ENCODE measurements around the gene TANGO6. TPM values are rescaled to one million over a fixed set of nuclear protein-coding genes. Genes with fewer than 3 reads are reported as not detected.
A peak's percentile ranks its signal among the peaks of the same experiment; 100 is the strongest.

Gene TANGO6
- total RNA-seq, 1 experiment from 2014 or later = 19.9 TPM

DNA sequence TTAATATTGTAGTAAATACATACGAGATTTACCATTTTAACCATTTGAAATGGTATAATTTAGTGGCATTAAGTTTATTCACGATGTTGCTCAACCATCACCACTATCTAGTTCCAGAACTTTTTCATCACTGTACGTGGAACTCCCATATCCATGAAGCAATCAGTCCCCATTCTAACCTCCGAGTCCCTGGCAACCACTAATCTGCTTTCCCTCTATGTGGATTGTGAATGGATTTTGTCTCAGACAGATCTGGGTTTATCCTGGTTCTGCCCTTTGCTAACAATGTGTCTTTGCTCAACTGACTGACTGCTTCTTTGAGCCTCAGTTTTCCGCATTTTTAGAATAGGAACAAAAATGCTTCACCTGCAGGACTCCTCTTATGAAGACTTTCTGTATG lies 51.4 kb downstream of the TANGO6 start:
- in situ Hi-C loops (cut with HindIII; ENCODE audit: low pct_unique_long_range_greater_than_20kb, low sequenced_read_pairs) = no loop called here
- no peak for DNase-seq (ENCODE audit: low read depth, low spot score)

DNA sequence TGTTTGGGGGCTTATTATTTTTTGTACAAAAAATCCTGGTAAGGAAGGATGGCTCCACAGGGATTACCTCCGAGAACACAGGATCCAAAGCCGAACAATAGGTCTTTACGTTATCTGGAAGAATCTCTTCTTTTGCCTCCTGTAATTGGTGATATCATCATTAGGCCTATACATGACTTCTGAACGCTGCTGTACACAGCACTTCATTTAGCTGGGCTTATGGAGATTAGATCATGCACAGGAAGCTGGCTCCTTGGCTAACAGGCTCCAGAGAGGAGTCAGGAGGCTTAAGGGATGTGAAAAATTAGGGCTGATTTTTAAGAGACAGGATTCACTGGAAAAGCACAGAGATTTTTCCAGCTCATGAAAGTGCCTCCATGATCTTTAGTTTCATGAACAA lies 54.7 kb downstream of the TANGO6 start:
- in situ Hi-C loops (cut with HindIII; ENCODE audit: low pct_unique_long_range_greater_than_20kb, low sequenced_read_pairs) = no loop called here
- DNase-seq (ENCODE audit: low read depth, low spot score) = no peak

DNA sequence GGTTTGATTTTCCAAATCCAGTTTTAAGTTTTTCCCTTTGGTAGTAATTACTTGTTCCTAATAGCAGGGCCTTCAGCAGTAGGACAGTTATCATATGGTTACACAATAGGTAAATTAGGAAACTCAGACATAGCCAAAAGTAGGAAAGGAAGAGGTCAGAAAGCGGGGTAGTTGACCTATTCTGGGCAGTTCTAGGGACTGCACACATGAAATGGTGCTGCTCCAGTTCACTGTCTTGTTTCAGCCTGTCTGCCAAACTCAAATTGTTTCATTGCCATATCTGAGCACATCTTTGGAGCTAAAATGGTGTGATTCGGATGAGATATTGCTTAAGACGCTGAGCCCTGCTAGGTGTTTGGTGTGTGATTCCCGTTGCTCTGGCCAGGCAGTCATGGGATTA lies 56.7 kb downstream of the TANGO6 start:
- no peak for DNase-seq (ENCODE audit: low read depth, low spot score)
- in situ Hi-C loops (cut with HindIII; ENCODE audit: low pct_unique_long_range_greater_than_20kb, low sequenced_read_pairs) = no loop called here

DNA sequence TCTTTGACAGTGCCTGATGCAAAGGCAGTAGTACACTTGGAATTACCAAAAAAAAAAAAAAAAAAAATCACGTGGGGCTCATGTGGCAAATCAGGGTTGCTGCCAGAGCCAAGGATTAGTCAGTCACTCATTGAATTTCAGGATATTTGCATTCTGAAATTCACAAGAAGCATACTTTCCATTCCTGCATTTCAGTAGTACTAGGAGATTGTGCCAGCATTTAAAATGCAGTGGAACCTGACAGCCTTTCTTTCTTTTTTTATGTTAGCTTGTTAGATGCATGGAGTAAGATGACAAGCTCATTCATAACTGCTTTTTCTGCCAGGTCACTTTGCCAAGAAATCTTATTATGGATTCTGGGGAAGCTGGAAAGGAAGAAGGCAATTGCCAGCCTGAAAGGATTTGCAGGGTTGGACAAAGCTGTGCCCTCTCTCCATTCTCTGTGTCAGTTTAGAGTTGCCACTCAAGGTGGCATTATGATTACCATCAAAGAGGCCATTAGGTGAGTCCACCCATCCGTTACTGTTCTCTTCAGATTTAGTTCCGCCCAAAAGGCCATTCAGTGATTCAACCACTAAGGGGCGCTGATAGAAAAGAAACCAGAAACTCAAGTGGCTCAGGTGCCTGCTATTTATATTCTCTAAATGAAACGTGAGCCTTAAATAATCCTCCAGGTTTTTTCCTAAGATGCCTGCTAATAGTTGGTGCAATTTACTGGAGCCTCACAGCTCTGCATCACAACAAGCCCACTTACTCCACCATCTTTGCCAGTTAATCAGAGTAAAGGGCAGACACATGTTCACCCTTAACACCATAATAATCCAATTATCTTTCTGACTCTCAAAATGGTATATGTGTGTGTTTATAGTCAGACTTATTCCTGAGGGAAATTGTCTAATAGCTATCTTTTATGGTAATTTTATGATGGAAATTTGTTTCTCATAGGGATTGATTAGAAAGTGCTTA lies 59.0 kb downstream of the TANGO6 start:
- in situ Hi-C loops (cut with HindIII; ENCODE audit: low pct_unique_long_range_greater_than_20kb, low sequenced_read_pairs) = no loop called here
- DNase-seq (ENCODE audit: low read depth, low spot score) = peak; percentile 72

DNA sequence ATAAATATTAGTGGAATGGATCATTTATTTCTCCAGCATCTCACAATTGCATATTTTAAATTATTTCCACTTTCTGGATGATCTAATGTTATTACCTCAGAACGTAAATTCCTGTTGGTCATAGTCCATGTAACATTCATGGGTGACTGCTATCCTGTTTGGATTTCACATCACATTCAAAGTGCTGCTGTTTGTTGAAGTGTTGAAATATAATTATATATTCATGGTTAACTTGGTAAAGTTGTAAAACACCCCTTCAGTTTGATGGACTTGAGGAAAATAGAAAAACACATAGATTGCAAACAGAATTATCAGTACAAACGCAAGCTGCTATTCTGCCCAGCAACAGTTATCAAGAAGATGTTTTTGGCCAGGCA lies 59.6 kb downstream of the TANGO6 start:
- in situ Hi-C loops (cut with HindIII; ENCODE audit: low pct_unique_long_range_greater_than_20kb, low sequenced_read_pairs) = no loop called here
- no peak for DNase-seq (ENCODE audit: low read depth, low spot score)

DNA sequence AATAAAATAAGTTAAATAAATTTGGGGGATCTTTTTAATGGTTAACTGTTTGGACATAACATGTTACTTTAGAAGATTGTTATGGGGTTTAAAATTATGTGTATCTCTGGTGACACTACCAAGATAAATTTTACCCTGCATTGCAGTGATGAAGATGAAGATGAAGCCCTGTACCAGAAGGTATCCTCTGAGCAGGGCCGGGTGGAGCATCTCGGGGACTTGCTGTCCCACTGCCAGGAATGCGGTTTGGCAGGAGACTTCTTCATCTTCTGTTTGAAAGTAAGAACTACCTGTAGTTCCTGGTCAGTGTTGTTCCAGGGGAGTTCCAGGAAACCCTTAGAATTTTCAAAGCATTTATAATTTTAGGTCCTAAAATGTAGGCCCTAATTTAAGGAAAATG lies 64.0 kb downstream of the TANGO6 start:
- in situ Hi-C loops (cut with HindIII; ENCODE audit: low pct_unique_long_range_greater_than_20kb, low sequenced_read_pairs) = no loop called here
- DNase-seq (ENCODE audit: low read depth, low spot score) = no peak

DNA sequence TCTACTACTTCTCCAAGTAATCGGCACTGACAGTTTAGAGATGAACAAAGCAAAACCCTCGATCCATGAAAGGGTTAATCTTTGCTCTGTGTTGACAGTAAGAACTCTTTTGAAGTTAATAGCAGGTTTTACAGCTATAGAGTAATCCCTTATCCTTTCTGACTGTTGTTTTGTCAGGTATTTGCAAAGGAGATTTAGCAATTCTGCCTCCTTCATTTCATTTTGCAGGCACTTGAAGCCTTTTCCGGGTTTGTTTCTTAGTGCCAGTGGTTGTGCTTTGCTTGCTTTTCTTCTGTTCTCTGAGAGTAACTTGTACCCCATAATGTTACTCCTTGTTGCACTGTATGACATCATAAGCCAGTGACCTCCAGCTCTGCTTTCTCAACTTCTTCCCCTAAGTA lies 64.5 kb downstream of the TANGO6 start:
- in situ Hi-C loops (cut with HindIII; ENCODE audit: low pct_unique_long_range_greater_than_20kb, low sequenced_read_pairs) = no loop called here
- no peak for DNase-seq (ENCODE audit: low read depth, low spot score)

DNA sequence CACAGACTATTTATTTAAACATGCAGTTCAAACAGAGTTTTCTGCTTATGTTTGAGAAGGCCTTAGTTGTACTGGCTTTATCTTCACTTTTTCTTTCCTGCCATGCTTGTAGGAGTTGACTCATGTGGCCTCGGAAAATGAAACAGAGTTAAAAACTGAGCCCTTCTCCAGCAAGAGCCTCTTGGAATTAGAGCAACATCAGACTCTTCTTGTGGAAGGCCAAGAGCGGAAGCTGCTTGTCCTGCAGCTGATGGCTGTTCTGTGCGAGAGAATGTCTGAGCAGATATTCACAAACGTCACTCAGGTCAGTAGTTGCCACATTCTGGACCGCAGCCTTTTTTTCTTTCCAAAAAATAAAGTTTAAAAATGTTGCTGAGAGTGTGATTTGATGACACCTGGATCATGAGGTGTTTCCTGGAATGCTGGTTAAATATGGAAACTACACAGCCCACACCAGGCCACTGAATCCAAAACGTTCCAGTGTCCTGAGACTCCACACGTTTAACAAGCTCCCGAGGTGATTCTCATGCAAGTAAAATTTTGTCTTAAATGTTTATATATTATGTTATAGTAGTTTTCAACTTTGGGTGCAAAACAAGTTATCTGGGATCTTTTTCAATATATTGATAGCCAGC lies 65.9 kb downstream of the TANGO6 start:
- DNase-seq (ENCODE audit: low read depth, low spot score) = no peak
- in situ Hi-C loops (cut with HindIII; ENCODE audit: low pct_unique_long_range_greater_than_20kb, low sequenced_read_pairs) = no loop called here

DNA sequence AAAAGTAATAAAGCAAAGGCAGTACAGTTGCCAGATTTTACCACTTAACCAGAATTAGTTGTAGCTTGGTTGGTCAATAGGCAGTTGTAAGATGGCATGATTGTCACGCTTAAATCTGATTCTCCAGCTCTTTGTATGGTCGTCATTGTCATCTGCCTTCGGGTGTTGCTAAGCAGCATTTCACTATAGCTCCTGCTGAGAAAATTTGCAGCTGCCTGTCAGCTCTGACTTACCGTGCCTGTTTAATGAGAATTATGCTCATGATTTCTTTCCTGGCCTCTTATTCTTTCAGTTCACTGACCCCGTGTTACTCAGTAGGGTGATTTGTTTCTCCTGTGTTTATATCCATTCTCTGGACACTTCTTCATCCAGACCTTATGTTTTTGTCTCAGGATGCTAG lies 66.7 kb downstream of the TANGO6 start:
- peak; percentile 9 for DNase-seq (ENCODE audit: low read depth, low spot score)
- in situ Hi-C loops (cut with HindIII; ENCODE audit: low pct_unique_long_range_greater_than_20kb, low sequenced_read_pairs) = no loop called here

DNA sequence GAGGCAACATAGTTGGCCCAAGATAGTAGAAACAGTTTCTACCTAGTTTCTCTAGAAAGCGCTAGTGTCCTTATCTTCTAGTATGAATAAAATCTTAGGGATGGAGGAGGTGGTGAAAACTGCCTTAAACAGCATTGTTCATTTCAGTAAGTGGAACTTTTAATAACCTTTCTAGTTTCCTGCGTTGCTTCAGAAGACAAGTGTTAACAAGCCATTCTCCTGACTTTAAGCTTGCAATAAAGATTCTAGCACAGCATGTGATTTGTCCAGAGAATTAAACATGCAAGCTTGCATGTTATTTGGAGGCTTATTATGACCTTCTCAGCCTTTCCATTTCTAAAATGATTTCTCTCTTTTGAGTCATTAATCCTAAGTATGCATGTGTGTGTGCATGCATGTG lies 72.3 kb downstream of the TANGO6 start:
- DNase-seq (ENCODE audit: low read depth, low spot score) = no peak
- in situ Hi-C loops (cut with HindIII; ENCODE audit: low pct_unique_long_range_greater_than_20kb, low sequenced_read_pairs) = no loop called here

DNA sequence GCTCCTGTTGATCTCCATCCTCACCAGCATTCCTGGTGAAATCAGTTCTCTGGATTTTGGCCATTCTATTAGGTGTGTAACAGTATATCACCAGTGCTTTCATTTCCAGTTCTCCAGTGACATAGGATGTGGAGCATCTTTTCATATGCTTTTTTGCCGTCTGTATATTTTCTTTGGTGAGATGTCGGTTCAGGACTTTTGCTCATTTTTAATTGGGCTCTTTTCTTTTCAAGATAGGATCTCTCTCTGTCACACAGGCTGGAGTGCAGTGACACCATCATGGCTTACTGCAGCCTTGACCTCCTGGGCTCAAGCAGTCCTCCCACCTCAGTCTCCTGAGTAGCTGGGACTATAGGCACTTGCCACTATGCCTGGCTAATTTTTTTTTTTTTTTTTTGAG lies 74.2 kb downstream of the TANGO6 start:
- no peak for DNase-seq (ENCODE audit: low read depth, low spot score)
- in situ Hi-C loops (cut with HindIII; ENCODE audit: low pct_unique_long_range_greater_than_20kb, low sequenced_read_pairs) = no loop called here

DNA sequence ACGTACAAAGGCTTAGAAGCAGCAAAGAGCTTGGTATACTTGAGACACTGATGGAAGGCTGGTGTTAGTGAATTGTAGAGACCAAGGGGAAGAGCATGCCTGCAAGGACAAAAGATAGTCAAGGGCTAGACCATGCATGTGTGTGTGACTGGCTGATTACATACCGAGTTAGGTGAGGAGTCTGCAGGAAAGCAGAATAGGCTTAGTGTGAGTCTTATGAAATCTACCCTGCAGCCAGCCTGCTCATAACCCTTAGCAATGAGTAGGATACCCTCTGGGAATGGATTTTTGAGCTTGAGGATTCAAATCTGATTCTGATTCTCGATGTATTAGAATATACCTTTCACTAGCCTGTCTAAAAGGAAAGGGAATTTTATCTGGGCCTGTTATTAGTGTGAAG lies 77.0 kb downstream of the TANGO6 start:
- in situ Hi-C loops (cut with HindIII; ENCODE audit: low pct_unique_long_range_greater_than_20kb, low sequenced_read_pairs) = no loop called here
- no peak for DNase-seq (ENCODE audit: low read depth, low spot score)

DNA sequence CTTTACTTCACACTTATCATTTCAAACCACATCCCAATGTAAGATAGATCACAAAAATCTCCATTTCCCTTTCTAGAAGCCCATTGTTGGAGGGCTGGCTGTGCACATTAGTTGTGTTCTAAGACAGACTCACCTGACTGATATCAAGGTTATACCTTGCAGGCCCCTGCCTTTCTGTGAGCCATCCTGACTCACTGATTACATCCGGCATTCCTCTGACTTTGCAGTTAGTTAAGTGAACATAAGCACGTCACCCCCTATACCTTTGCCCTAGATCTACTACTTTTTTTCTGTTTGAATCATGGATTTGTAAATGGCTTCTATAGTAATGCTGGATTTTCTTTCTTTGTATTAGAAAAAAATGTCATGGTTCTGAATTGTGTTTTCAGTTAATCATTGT lies 78.3 kb downstream of the TANGO6 start:
- in situ Hi-C loops (cut with HindIII; ENCODE audit: low pct_unique_long_range_greater_than_20kb, low sequenced_read_pairs) = no loop called here

DNA sequence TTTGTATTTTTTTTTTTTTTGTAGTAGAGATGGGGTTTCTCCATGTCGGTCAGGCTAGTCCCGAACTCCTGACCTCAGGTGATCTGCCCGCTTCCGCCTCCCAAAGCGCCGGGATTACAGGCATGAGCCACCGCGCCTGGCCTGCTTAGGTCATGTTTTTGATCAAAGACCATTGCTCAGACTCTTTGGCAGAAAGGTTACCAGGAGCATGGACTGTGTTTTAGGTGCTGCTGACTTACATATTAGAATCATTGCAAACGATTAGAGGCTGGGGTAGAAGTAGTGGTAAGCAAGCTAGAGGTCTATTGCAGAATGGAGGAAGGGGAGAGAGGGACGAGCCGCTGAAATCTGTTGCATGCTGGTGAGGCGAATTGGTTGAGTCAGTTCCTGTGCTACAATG lies 79.8 kb downstream of the TANGO6 start:
- in situ Hi-C loops (cut with HindIII; ENCODE audit: low pct_unique_long_range_greater_than_20kb, low sequenced_read_pairs) = no loop called here
- DNase-seq (ENCODE audit: low read depth, low spot score) = no peak

More for the DNA sequence above, 78.3 kb downstream of the TANGO6 start:
- DNase-seq (ENCODE audit: low read depth, low spot score) = no peak

DNA sequence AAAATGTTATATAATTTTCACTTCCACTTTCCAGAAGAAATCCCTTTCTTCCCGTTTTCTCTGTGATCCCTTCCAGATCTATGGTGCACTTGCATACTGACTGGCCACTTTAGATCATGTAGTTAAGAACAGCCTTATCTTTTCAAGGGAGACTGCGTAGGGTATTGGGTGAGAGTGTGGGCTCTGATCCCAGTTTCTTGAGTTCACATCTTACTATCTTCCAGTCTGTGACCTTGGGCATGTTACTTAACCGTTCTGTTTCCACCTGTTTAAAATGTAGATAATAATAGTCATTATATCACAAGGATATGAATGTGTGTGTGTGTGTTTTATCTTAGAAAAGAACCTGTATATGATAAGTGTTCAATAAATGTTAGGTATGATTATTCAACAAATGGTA lies 83.7 kb downstream of the TANGO6 start:
- in situ Hi-C loops (cut with HindIII; ENCODE audit: low pct_unique_long_range_greater_than_20kb, low sequenced_read_pairs) = no loop called here
- DNase-seq (ENCODE audit: low read depth, low spot score) = no peak

DNA sequence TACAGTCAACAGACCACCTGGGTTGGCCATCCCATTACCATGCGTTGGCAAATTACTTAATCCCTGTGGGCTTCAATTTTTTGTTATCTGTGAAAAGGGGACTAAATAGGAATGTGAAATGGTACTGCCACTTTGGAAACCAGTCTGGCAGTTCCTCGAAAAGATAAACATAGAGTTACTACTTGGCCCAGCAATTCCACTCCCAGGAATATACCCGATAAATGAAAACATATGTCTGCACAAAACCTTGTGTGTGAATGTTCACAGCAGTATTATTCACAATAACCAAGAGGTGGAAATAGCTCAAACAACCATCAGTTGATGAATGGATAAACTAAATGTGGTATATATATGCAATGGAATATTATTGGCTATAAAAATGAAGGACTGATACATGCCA lies 87.9 kb downstream of the TANGO6 start:
- DNase-seq (ENCODE audit: low read depth, low spot score) = no peak
- in situ Hi-C loops (cut with HindIII; ENCODE audit: low pct_unique_long_range_greater_than_20kb, low sequenced_read_pairs) = no loop called here

DNA sequence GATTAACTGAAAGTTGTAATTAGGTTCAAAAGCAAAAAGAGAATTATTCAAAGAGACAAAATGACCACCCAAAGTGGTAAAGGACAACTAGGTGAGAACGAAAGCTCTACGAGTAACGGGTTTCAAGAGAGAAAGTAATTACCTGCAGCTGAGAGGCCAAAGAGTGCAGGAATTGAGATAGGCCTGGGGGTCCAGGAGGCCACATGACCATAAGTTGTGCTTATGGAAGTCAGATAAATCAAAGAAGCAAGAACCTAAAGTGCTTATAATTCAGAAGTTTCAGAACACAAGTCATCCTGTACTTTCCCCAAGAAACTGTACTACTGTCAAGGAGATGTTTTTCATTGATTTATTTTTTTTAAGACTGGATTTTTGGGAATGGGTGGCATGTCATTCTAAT lies 91.1 kb downstream of the TANGO6 start:
- no peak for DNase-seq (ENCODE audit: low read depth, low spot score)
- in situ Hi-C loops (cut with HindIII; ENCODE audit: low pct_unique_long_range_greater_than_20kb, low sequenced_read_pairs) = no loop called here

DNA sequence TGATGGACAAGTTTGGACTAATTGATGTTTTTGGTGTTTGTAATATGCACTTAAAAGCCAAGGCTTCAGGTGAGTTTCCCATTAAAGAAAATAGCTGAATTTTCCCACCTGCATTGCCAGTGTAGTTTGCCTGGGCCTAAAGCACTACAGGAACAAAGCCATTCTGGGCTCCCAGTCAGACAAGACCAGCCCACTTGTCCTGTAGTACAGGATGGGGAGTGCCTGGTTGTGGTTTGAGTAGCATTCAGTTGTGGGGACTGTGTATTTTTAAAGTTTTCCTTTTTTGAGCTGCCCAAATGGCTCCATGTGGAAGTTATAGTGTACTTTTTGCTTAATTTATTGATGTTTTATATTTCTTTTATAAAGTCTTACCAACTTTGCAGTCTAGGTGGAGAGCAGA lies 91.7 kb downstream of the TANGO6 start:
- in situ Hi-C loops (cut with HindIII; ENCODE audit: low pct_unique_long_range_greater_than_20kb, low sequenced_read_pairs) = no loop called here
- no peak for DNase-seq (ENCODE audit: low read depth, low spot score)

Data from SK-MEL-5 (cell line).